GM12878 (cell line): ENCODE results near the gene SERPINF2. TPM values are rescaled to one million over a fixed set of nuclear protein-coding genes. Genes with fewer than 3 reads are reported as not detected.

ENCODE experiments used
- ATAC-seq: fragments of 200-7000 bp; cut with Tn5 transposase; 3 replicates; pipeline ENCODE4 v1.9.1; 2020; ENCODE audit warnings: mild to moderate bottlenecking, moderate library complexity
- BruUV-seq: library from RNA; stranded (reverse); fragments of 400-500 nt; replicated peaks from 2 replicates; lab custom pipeline; 2021; lab: Mats Ljungman, UMichigan
- CTCF ChIA-PET: fragments of 300-600 bp; sonication (Branson Sonifier 250); formaldehyde crosslinking; extraction: SDS; loops from one replicate; lab custom pipeline; 2021; ENCODE audit warnings: inconsistent platforms; lab: Yijun Ruan, JAX
- POLR2A ChIA-PET: fragments of 350-600 bp; formaldehyde crosslinking; extraction: SDS; loops from one replicate; lab custom pipeline; 2021; ENCODE audit warnings: inconsistent platforms; lab: Charles Lee
- RAD21 ChIA-PET: fragments of 300-600 bp; sonication (Branson Sonifier 250); formaldehyde crosslinking; loops from one replicate; lab custom pipeline; 2023; ENCODE audit warnings: antibody characterized with exemption; ENCODE audit not compliant: unreplicated experiment; lab: Charles Lee
- SMC1A ChIA-PET: fragments of 300-600 bp; sonication (Branson Sonifier 250); formaldehyde crosslinking; loops from one replicate; lab custom pipeline; 2023; ENCODE audit not compliant: unreplicated experiment, uncharacterized antibody; lab: Charles Lee
- DNase-seq: peaks from one replicate; pipeline ENCODE4 v3.0.0-alpha.2; 2011; ENCODE audit warnings: low read depth, low spot score
- FAIRE-seq: peaks from 3 replicates; lab custom pipeline; 2011; peaks lifted over from hg19 to GRCh38; lab: Jason Lieb, UNC
- H2AFZ ChIP-seq: 2 replicates; pipeline ENCODE4 v1.6.0; 2011; ENCODE audit warnings: low read depth, low read length, control low read depth; ENCODE audit not compliant: control insufficient read depth
- H3K27ac ChIP-seq: 2 replicates; pipeline ENCODE4 v1.5.1; 2011; ENCODE audit warnings: control low read depth; ENCODE audit not compliant: control insufficient read depth, insufficient read depth
- H3K27me3 ChIP-seq, 2 experiments: replicated peaks in 1 of 2; 2 replicates each; pipeline versions ENCODE4 v1.6.0 to v1.6.1; 2011; ENCODE audit warnings: low read length in 1 of 2; ENCODE audit not compliant: control insufficient read depth in 2 of 2, insufficient read depth in 2 of 2
- H3K36me3 ChIP-seq, 2 experiments: 2 replicates each; pipeline ENCODE4 v1.5.1; 2011; ENCODE audit warnings: low read length in 1 of 2; ENCODE audit not compliant: control insufficient read depth in 2 of 2, insufficient read depth in 2 of 2
- H3K4me1 ChIP-seq: 2 replicates; pipeline ENCODE4 v1.6.1; 2011; ENCODE audit warnings: mild to moderate bottlenecking, low read length, moderate library complexity, mixed read lengths; ENCODE audit not compliant: control insufficient read depth, insufficient read depth
- H3K4me2 ChIP-seq: 2 replicates; pipeline ENCODE4 v1.6.0; 2011; ENCODE audit warnings: control low read depth; ENCODE audit not compliant: control insufficient read depth, insufficient read depth
- H3K4me3 ChIP-seq: fragments of 200-600 bp; sonication (generic); 2 replicates; pipeline ENCODE4 v1.5.1; 2016
- H3K79me2 ChIP-seq: 2 replicates; pipeline ENCODE4 v1.6.0; 2011; ENCODE audit warnings: low read length; ENCODE audit not compliant: control insufficient read depth, insufficient read depth
- H3K9ac ChIP-seq: 2 replicates; pipeline ENCODE4 v1.8.0; 2011; ENCODE audit warnings: low read length, control low read depth, mixed read lengths; ENCODE audit not compliant: control insufficient read depth, insufficient read depth
- H3K9me3 ChIP-seq: replicated peaks from 3 replicates; pipeline ENCODE4 v1.5.1; 2011; ENCODE audit warnings: mild to moderate bottlenecking, low read length; ENCODE audit not compliant: control insufficient read depth, insufficient read depth
- H4K20me1 ChIP-seq: 2 replicates; pipeline ENCODE4 v1.6.0; 2011; ENCODE audit not compliant: control insufficient read depth, insufficient read depth
- FOXK2 ChIP-seq: fragments of 450-650 bp; IDR thresholded peaks from 2 replicates; pipeline ENCODE4 v1.6.1; 2017; ENCODE audit warnings: mild to moderate bottlenecking, moderate library complexity
- JUNB ChIP-seq: IDR thresholded peaks from 2 replicates; pipeline ENCODE4 v1.6.1; 2016; ENCODE audit warnings: antibody characterized with exemption, mild to moderate bottlenecking
- MTA3 ChIP-seq: IDR thresholded peaks from 2 replicates; pipeline ENCODE4 v1.6.1; 2012; ENCODE audit warnings: low read length, inconsistent platforms, borderline replicate concordance
- MXI1 ChIP-seq: fragments of 150-350 bp; IDR thresholded peaks from 2 replicates; pipeline ENCODE4 v1.6.1; 2011; ENCODE audit warnings: low read depth, mild to moderate bottlenecking, inconsistent platforms, low read length, improper control_type of control experiment
- NR2C2 ChIP-seq: IDR thresholded peaks from 2 replicates; pipeline ENCODE4 v1.6.1; 2011; ENCODE audit warnings: borderline replicate concordance, low read depth; ENCODE audit not compliant: control insufficient read depth, insufficient read length
- PAX8 ChIP-seq: fragments of 450-650 bp; IDR thresholded peaks from 2 replicates; pipeline ENCODE4 v1.6.1; 2017; ENCODE audit warnings: mild to moderate bottlenecking, moderate library complexity
- TAF1 ChIP-seq: IDR thresholded peaks from 2 replicates; pipeline ENCODE4 v1.6.1; 2011; ENCODE audit warnings: mild to moderate bottlenecking, low read depth, low read length, borderline replicate concordance
- WGBS: methylation state at CpG from one replicate; pipeline ENCODE4 v1.1.6; 2016; ENCODE audit warnings: low lambda C conversion rate; ENCODE audit not compliant: insufficient replicate concordance, insufficient coverage; ENCODE audit errors: missing lambda C conversion rate; 5-methylcytosine and 5-hydroxymethylcytosine counted together
- in situ Hi-C: fragments of 300-500 bp; cut with MboI; formaldehyde crosslinking; loops from 9 replicates; pipeline ENCODE4 v1.14.3; 2018; ENCODE audit warnings: mixed read lengths
- intact Hi-C: fragments of 100-400 bp; cut with micrococcal nuclease; formaldehyde crosslinking; loops from one replicate; pipeline ENCODE4 v1.14.2; 2022; ENCODE audit not compliant: unreplicated experiment
- polyA plus RNA-seq, 11 experiments: library from polyadenylated mRNA; depleted of rRNA in 4 of 11; unstranded in 6 of 11; stranded (reverse) in 5 of 11; fragments of >200 nt; fragmentation: Nextera tagmentation in 4 of 11; fragmentation: Illumina TruSeq in 1 of 11; extraction: Ambion mirVana in 4 of 11; extraction: Trizol in 1 of 11; gene quantifications; 1 replicate in 1 of 11; 2 replicates in 10 of 11; pipeline versions ENCODE4 v1.2.1 to v1.2.3, GENCODE V29; 2011 to 2016; ENCODE audit warnings: inconsistent platforms in 2 of 11, missing spikeins in 2 of 11, low read depth in 1 of 11
- total RNA-seq, 4 experiments: library from RNA; depleted of rRNA in 3 of 4; stranded (reverse); fragments of >200 nt in 3 of 4; fragmentation: Illumina TruSeq in 1 of 4; extraction: Trizol in 1 of 4; gene quantifications; 2 replicates each; pipeline versions ENCODE4 v1.2.1 to v1.2.3, GENCODE V29; 2013 to 2021
- TF ChIP-seq, protein P1 (sequence below): fragments of 450-650 bp; formaldehyde crosslinking; IDR thresholded peaks from 2 replicates; pipeline ENCODE4 v1.4.0; 2020; ENCODE audit warnings: mild to moderate bottlenecking, moderate library complexity
- TF ChIP-seq, protein P2 (sequence below): fragments of 450-650 bp; IDR thresholded peaks from 2 replicates; pipeline ENCODE4 v1.6.1; 2018; ENCODE audit warnings: mild to moderate bottlenecking, low read depth, moderate library complexity; ENCODE audit not compliant: partially characterized antibody
- TF ChIP-seq, protein P3 (sequence below): fragments of 450-650 bp; IDR thresholded peaks from 2 replicates; pipeline ENCODE4 v1.6.1; 2017; ENCODE audit warnings: antibody characterized with exemption, mild to moderate bottlenecking, moderate library complexity

The SERPINF2 gene
- total and polyA plus RNA-seq, 10 of the 15 experiments (the other 5 are each of a cell fraction or from before 2014, with no cell fraction given) = 0.04 to 0.21 (median 0.12) TPM; not detected in 6

DNA sequence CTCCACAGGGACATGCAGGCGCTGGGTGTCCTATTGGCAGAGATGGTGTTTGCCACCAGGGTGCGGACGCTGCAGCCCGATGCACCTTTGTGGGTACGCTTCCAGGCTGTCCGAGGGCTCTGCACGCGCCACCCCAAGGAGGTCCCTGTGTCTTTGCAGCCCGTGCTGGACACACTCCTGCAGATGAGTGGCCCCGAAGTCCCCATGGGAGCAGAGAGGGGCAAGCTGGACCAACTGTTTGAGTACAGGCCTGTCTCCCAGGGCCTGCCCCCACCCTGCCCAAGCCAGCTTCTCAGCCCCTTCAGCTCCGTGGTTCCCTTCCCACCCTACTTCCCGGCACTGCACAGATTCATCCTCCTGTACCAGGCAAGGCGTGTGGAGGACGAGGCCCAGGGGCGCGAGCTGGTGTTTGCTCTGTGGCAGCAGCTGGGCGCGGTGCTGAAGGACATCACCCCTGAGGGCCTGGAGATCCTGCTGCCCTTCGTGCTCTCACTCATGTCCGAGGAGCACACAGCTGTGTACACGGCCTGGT, 15.3 kb upstream of the SERPINF2 start:
- SMC1A ChIA-PET = interaction anchor here (1.7 kb wide), 1 partner anchor 9 kb away, joined by 4 read pairs; no protein-coding TSS in a partner anchor
- Histone ChIP-seq H3K4me1 (peaks cover 23% of the 10 kb centered on the region), H2AFZ (no peak overlapping the region), H4K20me1 (no peaks in the 10 kb centered on the region), H3K9me3 (no peaks in the 10 kb centered on the region), H3K27me3 (no peaks in the 10 kb centered on the region), H3K79me2 (peaks cover 16% of the 10 kb centered on the region), H3K36me3 (peaks cover 3 to 5% of the 10 kb centered on the region in 2 experiments; a peak in 3 of 4 replicates), H3K4me2 (no peak overlapping the region), H3K27ac (no peak overlapping the region), H3K4me3 (no peak overlapping the region), H3K9ac (no peak overlapping the region)
- POLR2A ChIA-PET = no interaction called here
- DNase-seq = no peak
- CTCF ChIA-PET = no interaction called here
- intact Hi-C loops (no loop called here), in situ Hi-C loops (no loop called here)
- no peak for FAIRE-seq
- RAD21 ChIA-PET = no interaction called here
- WGBS = 90% methylated on average over 20 of the region's 21 CpGs
- no peak for ATAC-seq
- no TSS peak for BruUV-seq
- TF ChIP-seq, protein P1, sequence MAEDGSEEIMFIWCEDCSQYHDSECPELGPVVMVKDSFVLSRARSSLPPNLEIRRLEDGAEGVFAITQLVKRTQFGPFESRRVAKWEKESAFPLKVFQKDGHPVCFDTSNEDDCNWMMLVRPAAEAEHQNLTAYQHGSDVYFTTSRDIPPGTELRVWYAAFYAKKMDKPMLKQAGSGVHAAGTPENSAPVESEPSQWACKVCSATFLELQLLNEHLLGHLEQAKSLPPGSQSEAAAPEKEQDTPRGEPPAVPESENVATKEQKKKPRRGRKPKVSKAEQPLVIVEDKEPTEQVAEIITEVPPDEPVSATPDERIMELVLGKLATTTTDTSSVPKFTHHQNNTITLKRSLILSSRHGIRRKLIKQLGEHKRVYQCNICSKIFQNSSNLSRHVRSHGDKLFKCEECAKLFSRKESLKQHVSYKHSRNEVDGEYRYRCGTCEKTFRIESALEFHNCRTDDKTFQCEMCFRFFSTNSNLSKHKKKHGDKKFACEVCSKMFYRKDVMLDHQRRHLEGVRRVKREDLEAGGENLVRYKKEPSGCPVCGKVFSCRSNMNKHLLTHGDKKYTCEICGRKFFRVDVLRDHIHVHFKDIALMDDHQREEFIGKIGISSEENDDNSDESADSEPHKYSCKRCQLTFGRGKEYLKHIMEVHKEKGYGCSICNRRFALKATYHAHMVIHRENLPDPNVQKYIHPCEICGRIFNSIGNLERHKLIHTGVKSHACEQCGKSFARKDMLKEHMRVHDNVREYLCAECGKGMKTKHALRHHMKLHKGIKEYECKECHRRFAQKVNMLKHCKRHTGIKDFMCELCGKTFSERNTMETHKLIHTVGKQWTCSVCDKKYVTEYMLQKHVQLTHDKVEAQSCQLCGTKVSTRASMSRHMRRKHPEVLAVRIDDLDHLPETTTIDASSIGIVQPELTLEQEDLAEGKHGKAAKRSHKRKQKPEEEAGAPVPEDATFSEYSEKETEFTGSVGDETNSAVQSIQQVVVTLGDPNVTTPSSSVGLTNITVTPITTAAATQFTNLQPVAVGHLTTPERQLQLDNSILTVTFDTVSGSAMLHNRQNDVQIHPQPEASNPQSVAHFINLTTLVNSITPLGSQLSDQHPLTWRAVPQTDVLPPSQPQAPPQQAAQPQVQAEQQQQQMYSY (CRISPR knock-in tag) = no peak
- TF ChIP-seq TAF1 (no peak), NR2C2 (no peak), MTA3 (no peak), PAX8 (no peak), JUNB (no peak), MXI1 (no peak), FOXK2 (no peak)
- TF ChIP-seq, protein P2, sequence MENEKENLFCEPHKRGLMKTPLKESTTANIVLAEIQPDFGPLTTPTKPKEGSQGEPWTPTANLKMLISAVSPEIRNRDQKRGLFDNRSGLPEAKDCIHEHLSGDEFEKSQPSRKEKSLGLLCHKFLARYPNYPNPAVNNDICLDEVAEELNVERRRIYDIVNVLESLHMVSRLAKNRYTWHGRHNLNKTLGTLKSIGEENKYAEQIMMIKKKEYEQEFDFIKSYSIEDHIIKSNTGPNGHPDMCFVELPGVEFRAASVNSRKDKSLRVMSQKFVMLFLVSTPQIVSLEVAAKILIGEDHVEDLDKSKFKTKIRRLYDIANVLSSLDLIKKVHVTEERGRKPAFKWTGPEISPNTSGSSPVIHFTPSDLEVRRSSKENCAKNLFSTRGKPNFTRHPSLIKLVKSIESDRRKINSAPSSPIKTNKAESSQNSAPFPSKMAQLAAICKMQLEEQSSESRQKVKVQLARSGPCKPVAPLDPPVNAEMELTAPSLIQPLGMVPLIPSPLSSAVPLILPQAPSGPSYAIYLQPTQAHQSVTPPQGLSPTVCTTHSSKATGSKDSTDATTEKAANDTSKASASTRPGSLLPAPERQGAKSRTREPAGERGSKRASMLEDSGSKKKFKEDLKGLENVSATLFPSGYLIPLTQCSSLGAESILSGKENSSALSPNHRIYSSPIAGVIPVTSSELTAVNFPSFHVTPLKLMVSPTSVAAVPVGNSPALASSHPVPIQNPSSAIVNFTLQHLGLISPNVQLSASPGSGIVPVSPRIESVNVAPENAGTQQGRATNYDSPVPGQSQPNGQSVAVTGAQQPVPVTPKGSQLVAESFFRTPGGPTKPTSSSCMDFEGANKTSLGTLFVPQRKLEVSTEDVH = no peak
- TF ChIP-seq, protein P3, sequence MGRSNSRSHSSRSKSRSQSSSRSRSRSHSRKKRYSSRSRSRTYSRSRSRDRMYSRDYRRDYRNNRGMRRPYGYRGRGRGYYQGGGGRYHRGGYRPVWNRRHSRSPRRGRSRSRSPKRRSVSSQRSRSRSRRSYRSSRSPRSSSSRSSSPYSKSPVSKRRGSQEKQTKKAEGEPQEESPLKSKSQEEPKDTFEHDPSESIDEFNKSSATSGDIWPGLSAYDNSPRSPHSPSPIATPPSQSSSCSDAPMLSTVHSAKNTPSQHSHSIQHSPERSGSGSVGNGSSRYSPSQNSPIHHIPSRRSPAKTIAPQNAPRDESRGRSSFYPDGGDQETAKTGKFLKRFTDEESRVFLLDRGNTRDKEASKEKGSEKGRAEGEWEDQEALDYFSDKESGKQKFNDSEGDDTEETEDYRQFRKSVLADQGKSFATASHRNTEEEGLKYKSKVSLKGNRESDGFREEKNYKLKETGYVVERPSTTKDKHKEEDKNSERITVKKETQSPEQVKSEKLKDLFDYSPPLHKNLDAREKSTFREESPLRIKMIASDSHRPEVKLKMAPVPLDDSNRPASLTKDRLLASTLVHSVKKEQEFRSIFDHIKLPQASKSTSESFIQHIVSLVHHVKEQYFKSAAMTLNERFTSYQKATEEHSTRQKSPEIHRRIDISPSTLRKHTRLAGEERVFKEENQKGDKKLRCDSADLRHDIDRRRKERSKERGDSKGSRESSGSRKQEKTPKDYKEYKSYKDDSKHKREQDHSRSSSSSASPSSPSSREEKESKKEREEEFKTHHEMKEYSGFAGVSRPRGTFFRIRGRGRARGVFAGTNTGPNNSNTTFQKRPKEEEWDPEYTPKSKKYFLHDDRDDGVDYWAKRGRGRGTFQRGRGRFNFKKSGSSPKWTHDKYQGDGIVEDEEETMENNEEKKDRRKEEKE = no peak
